ENCODE data around the gene UBR3. TPM values are rescaled to one million over a fixed set of nuclear protein-coding genes. Genes with fewer than 3 reads are reported as not detected.

The UBR3 gene
- total RNA-seq, 1 donor, result 11.3 TPM

DNA sequence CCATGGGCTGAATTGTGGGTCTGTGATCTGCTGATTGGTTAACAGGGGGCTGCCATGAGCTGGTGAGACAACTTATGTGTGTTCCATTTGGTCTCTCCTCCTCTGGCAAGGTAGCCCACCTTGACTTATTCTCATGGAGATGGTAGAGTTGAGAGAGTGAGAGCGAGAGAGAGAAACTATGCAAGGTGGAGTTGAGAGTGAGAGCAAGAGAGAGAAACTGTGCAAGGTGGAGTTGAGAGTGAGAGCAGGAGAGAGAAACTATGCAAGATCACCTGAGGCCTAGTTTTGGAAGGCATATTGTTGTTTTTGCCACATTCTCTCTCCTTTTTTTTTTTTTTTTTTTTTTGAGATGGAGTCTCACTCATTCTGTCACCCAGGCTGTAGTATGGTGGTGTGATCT, 155.7 kb downstream of the UBR3 start:
- no peak for DNase-seq (ENCODE audit: low read depth in 2 of 3, low spot score in 2 of 3)

DNA sequence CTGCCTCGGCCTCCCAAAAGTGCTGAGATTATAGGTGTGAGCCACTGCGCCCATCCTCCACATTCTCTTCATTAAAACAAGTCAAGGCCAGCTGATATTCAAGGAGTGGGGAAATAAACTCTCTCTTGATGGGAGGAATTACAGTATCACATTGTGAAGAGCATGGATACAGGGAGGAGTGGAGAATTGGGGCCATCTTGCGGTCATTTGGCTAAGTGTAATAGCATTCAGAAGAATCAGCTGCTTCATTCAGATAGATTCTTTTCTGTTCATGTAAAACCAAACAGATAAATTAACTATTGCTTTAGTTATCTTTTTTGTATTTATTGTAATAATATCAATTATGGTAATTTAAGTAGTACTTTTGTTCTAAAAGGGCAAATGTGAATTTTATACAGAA, 156.3 kb downstream of the UBR3 start:
- DNase-seq (ENCODE audit: low read depth in 2 of 3, low spot score in 2 of 3), result no peak

DNA sequence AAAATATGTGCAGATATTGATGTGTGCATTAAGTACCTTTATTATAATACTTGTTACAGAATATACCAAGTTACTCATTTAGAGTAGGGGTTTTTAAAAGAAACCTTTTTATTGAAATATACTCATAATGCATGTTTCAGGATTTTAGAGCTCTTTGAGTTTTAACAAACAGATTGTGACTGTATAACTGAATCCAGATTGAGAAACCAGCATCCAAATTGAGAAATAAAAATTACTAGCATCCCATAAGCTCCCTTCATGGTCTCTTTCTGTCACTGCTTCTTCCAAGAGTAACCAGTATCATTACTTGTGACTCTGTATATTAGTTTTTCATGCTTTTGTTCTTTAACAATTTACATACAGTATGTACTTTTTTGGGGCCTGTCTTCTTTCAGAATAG, 156.9 kb downstream of the UBR3 start:
- no peak for DNase-seq (ENCODE audit: low read depth in 2 of 3, low spot score in 2 of 3)

DNA sequence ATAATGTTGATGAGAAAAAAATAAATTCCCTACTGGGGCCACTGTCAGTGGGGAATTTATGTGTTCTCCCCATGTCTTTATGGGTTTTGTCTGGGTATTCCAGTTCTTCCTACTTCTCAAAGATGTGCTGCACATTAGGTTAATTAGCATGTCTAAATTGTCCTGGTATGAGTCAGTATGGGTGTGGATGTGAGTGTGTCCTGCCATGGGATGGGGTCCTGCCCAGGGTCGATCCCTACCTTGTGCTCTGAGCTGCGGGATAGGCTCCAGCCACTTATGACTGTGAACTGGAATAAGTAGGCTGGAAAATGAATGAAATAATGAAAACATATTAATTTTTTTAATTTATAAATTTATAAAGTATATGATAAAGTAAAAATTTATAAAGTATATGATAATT, 167.5 kb downstream of the UBR3 start:
- no peak for DNase-seq (ENCODE audit: low read depth in 2 of 3, low spot score in 2 of 3)

DNA sequence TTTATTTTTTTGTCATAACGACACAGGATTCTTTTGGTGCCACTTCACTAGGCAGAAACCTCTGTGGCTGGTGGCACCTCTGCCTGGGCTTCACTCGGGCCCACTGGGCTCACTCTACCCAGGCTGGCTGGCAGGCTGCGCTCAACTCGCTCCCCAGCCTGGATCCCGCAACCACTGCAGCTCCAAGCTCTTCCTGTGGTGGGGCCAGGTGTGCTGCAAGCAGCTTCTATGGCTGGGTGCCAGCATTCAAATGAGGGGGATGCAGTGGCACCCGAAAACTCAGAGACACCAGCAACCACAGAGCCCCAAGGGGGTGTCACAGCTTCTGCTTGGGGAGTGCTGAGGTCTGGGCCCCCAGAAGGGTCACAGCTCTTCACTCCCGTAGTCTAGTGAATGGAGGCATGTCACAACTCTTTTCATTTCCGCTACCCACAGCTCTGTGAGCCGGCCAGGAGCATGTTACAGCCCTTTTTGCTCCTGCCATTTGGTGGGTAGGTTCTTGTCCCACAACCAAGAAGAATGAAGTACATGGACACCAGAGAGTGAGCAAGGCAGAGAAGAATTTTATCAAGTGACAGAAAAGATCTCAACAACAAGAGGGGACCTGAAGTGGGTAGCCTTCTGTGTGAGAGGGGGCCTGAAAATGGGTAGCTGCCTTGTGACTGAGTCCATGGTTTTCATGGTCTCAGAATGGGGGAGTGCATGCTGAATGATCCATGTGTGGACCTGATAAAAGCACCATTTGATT, 170.1 kb downstream of the UBR3 start:
- no peak for DNase-seq (ENCODE audit: low read depth in 2 of 3, low spot score in 2 of 3)

DNA sequence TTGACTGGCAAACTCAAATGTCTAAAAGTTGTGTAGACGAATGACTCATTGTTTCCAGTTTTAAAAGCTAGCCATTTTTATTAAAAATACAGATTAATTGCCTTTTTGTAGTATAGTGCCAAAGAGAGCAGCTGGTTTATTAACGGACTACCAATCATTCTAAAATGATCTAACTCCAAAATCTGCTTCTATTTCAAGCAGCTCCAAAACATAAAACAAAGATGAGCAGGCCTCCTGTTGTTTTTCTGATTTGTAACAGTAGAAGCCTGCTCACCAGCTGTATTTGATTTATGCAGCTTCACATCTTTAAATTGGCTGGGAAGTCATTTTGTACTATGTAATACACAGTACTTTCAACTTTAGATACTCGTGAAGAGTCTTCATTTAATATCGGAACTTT, 171.8 kb downstream of the UBR3 start:
- DNase-seq (ENCODE audit: low read depth in 2 of 3, low spot score in 2 of 3), result no peak

DNA sequence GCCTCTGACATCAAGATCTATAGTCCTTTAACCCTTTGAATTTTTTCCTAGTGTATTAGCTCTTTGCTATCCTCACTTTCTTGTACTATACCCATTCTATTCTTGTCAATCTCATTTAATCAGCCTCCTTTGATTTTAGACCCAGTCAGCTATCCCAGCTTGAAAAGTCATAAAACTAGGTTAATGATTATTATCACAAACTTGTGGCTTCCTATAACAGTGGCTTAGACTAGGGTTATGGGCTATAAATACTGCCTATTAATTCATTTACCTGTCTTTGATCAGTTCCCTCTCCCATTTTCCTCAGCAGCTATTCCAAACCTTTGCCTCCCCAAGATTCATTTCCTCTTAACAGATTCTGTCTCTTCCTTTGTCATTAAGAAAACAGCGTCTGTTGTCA, 174.8 kb downstream of the UBR3 start:
- no peak for DNase-seq (ENCODE audit: low read depth in 2 of 3, low spot score in 2 of 3)

DNA sequence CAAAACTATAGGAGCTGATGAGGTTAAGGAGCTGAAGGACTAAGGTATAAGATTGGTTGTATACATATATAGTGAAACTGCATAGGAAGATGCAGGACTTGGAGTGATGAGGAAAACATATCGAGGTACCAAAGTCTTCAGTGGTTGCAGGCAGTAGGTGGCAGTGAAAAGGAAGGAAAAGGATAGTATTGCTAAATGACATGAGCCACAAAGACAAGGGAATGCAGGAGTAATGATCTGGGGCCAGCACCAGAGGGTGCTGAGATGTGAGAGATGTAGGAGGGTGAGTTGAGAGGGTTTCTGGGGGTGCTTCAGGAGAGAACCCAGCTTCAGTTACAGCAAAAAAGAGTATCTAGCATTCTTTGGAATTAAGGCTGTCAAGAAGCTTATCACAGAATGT, 178.4 kb downstream of the UBR3 start:
- peak in 1 of 3 donors; percentile 3 for DNase-seq (ENCODE audit: low read depth in 2 of 3, low spot score in 2 of 3)

DNA sequence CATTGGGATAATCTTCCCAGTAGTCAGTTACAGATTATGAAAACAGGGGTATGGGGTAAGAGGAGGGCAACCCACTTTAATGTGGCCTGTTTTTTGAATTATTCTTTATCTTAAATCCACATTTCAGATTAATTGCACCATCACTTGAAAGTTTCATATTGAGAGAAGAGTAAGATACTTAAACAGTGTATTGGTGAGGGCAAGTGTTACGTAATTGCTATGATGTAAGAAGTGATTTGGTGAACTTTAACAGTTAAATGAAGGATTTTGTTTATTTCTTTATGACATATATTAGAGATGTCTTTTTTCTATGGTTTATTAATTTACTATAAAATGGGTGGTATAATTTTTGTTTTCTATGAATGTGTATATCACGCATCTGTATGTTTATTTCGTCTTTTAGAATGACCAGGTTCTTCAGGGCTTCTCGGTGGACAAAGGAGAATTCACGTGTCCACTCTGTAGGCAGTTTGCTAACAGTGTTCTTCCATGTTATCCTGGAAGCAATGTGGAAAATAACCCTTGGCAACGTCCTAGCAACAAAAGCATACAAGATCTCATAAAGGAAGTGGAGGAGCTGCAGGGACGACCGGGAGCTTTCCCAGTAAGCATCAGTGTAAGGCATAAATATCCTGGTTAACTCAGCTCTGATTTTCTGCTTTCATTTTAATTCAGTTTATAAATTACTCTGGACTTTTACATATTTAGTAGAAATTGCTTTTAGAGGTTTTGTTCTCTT, 179.5 kb downstream of the UBR3 start:
- no peak for DNase-seq (ENCODE audit: low read depth in 2 of 3, low spot score in 2 of 3)

DNA sequence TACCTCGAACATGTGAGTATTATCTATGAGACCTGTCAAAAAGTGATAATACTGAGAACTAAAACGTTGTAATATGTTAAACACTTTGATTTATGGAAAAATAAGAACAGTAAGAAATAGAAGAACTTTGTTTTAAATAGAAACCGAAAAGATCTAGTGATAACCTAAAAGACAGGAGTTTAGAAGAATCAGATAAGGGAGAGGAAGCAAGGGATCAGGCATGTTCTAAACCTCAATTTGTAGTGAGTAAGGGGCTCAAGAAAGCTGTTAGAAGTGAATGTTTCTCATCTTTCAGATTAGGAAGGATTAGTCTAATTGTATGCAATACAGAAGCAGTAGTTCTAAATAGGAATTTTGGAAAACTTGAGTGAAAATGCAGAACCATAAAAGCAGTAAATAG, 182.0 kb downstream of the UBR3 start:
- no peak for DNase-seq (ENCODE audit: low read depth in 2 of 3, low spot score in 2 of 3)

DNA sequence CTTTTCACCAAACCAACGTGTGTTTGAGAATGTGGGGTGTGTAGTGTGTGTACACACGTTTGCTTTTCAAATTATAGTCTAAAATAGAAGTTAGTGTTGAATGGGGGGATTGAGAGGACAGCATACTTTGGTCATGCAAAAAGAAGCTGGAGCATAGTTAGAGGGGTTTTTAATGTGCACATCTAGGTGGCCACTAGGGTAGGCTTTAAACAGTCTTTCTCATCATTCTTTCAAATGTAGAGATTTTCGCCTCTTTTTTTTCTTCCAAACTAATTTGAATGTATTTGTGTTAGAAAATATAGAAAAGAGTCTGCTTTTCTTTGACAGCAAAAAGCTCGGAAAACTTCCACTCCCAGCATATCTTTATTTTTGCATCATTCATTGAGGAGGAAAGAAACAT, 185.5 kb downstream of the UBR3 start:
- DNase-seq (ENCODE audit: low read depth in 2 of 3, low spot score in 2 of 3), result no peak

DNA sequence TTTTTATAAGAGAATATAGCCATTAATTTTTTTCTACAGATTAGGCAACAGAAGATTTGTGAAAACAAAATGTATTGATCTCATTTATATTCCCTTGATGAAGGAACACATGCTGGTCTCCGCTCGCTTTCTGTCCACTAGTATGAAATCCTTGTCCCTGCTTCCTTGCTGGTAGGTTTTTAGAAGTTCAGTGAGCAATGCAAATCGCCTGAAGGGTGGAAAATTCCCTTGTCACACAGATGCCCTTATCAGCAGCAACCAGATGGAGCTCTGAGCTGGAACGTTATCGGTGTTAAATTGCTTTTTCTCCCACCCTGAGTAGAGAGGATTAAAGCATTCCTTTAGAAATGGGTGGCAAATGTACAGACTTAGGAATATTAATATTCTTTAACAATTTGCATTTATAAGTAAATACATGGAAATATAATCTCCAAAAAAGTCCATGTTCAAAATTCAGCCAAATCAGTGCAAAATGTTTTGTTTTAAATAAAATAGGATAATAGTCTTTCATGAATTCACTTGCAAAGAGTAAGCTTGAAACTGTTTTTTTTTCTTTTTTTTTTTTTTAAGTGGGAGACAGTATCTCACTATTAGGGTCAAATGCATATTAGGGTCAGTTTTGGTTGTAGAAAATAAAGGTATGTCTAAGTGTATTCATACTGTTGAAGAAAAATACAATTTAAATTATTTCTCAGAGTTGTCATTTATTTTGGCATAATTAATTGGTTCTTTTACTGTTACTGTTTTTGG, 186.7 kb downstream of the UBR3 start:
- peak in 2 of 3 donors; percentile 48 to 50 for DNase-seq (ENCODE audit: low read depth in 2 of 3, low spot score in 2 of 3)

DNA sequence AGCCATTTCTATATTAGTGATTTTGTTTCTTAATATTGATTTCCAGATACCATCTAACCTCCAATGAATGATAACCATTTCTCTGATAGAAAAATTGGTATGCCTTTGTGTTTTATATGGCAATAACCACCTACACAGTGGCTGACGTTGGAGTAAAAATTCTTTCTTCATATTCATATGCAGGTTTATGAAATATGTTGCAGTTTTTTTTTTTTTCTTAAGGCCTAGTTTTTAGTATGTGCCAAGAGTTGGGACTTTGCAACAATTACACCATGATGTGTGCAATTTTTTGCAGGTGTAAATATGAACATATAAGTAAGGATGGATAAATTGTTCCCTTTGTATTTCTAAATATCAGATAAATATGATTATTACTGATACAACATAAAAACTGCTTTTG, 187.5 kb downstream of the UBR3 start:
- DNase-seq (ENCODE audit: low read depth in 2 of 3, low spot score in 2 of 3), result no peak

DNA sequence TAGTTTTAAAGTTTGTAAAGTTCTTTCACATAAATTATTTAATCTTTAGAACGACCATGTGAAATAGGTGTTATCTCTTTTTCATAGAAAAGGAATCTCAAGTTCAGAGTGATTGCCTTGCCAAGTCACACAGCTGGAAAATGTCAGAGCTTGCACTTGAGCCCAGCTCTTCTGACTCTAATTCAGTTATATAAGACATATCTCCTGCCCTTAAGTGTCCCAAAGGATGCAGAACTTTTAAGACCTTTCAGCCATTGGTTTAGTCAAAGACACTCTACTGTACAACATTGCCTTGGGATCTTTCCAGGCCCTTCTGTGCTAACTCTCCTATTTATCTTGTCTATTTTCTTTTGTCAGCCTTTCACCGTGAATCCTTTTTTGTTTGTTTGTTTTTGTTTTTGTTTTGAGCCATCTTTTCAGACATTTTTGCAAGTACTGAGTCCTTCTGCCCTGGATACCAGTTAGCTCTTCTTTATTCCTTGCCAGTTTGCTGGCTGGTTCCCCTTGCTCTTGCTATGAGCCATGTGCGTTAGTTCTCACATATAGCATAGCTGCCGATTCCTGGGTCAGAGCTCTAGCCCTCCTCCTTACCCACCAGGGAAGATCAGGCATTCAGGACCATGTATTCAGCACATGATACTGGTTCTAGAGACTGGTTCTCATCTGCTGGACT, 190.7 kb downstream of the UBR3 start:
- DNase-seq (ENCODE audit: low read depth in 2 of 3, low spot score in 2 of 3), result no peak

DNA sequence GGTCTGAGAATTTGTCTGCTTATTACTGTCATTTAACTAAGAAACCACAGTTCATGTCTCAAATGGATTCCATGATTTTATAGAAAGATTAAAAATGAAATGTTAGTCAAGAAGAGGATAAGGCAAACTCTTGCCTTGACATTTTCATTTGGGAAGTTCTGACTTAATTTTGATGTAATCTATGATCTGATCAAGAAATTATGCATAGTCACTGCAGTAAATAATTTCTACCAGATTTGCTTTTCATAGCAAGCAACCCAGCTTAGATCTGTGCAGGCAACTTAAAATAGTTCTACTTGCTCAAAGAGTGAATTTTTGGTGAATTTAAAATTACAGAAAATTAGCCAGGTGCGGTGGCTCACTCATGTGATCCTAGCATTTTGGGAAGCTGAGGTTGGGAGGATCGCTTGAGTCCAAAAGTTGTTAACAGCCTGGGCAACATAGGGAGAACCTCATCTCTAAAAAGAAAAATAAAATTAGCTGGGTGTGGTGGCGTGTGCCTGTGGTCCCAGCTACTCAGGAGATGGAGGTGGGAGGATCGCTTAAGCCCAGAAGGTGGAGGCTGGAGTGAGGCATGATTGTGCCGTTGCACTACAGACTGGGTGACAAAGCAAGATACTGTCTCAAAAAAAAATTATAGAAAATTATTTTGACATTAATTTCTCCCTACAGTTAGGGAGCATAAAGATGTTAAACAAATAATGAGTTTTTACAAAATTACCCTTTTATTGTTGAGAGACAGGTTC, 192.0 kb downstream of the UBR3 start:
- DNase-seq (ENCODE audit: low read depth in 2 of 3, low spot score in 2 of 3), result no peak

DNA sequence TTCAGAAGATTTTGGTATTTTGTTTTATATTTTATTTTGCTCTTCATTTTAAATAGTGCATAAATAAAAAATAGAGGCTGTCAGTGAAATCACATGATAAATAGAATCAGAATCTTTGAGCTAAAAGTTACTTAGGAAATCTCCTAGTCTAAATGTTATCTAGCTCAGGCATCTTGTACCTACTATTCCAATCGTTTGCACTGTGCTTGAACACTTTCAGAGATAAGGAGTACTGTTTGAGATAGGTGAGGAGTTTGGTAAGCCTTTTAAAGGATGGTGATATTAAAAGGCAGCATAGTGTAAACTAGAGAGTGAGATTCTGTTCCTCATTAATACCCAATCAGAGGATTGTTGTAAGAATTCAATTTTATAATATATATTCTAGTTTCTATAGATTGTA, 193.5 kb downstream of the UBR3 start:
- DNase-seq (ENCODE audit: low read depth in 2 of 3, low spot score in 2 of 3), result no peak

DNA sequence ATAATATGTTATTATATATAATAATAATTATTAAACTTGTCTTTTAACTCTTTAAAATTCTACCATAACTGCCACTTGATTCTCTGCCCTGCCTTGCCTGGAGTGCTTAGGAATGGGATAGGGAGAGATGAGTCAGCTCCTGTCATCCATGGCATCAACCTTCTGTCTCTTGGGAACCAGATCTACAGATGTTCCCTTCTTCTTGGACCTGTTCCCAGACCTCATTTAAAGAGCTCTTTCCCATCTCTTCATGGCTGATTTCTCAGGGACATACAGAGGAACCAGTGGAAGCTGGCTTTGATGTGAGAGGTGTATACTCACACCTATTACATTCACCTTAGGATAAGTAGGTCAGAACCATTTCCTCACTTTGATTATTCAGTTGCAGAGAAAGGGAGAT, 195.4 kb downstream of the UBR3 start:
- no peak for DNase-seq (ENCODE audit: low read depth in 2 of 3, low spot score in 2 of 3)

DNA sequence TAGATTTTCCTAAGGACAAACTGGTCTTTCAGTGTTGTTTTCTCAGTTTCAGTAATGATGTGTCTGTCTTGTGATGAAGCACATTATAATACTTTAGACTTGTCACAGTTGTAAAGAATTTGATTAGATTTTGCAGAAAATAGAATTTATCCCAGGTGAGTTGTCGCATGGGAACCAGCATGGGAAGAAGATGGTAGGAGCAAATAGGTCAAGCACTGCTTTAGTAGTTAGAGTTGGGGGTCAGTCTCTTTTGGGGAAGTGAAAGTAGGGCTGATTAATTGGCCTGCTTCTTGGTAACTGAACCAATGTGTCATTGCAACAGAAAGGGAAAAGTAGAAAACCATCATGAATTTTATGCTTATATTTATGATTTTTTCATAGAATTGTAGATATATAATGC, 197.5 kb downstream of the UBR3 start:
- DNase-seq (ENCODE audit: low read depth in 2 of 3, low spot score in 2 of 3), result no peak

DNA sequence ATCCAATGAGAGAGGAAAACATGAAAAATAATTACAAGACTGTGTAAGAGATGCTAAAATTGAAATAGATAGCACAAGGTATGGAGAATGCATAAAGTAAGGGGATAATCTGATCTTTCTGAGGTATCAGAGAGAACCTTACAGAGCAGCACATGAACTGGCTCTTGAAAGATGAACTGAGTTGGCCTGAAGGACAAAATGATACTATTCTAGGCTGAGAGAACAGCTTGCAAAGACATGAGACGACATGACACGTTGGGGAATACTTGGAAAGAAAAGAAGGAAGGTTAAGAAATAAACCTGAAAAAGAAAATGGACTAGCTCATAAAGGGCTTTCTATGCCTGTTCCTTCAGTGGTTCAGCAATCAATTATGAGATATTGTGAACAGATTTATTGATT, 198.0 kb downstream of the UBR3 start:
- DNase-seq (ENCODE audit: low read depth in 2 of 3, low spot score in 2 of 3), result no peak

DNA sequence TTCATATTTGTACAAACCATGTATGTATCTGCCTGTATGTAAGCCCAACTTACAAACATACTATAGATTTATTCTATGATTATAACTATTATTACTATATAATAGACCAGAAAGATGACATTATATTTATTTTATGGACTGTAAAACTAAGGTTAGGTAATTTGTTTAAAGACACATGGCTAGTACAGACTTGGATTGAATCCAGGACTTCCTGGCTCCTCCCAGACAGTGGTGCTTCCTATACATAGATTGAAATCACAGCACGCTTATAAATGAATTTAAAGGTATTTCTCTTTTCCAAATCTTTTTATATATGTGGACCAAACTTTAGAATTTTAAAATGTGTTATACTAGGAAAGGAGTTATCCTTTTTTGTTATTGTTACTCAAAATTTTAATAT, 199.1 kb downstream of the UBR3 start:
- no peak for DNase-seq (ENCODE audit: low read depth in 2 of 3, low spot score in 2 of 3)

DNA sequence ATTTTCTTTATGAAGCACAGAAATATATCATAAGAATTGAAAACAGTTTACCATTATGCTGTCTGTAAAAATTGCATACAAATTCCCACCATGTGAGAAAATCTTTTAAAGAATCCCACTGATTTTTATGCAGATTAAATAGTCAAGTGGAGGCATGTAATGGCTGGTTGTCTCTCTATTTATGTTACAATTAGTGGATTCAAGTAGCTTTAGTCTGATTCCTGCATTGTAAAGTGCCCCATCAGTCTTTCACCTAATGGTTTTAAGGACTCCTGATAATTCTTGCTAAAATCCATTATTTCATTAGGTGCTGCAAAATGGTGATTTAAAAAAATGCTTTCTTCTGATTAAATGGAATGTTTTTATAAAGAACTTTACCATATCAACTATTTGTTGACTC, 202.3 kb downstream of the UBR3 start:
- DNase-seq (ENCODE audit: low read depth in 2 of 3, low spot score in 2 of 3), result no peak

Data from hematopoietic multipotent progenitor cell (in vitro differentiated cells).